Superior temporal gyrus (tissue), 1 donor: Measurements from ENCODE around the gene INPP5A.

Experiments
- DNase-seq: peaks from one replicate; pipeline ENCODE4 v3.0.0-alpha.2; 2016; ENCODE audit errors: extremely low spot score

The INPP5A gene

GRCh38 chr10:132517951-132518521, 19.6 kb upstream of the INPP5A start:
- no peak for DNase-seq

DNA sequence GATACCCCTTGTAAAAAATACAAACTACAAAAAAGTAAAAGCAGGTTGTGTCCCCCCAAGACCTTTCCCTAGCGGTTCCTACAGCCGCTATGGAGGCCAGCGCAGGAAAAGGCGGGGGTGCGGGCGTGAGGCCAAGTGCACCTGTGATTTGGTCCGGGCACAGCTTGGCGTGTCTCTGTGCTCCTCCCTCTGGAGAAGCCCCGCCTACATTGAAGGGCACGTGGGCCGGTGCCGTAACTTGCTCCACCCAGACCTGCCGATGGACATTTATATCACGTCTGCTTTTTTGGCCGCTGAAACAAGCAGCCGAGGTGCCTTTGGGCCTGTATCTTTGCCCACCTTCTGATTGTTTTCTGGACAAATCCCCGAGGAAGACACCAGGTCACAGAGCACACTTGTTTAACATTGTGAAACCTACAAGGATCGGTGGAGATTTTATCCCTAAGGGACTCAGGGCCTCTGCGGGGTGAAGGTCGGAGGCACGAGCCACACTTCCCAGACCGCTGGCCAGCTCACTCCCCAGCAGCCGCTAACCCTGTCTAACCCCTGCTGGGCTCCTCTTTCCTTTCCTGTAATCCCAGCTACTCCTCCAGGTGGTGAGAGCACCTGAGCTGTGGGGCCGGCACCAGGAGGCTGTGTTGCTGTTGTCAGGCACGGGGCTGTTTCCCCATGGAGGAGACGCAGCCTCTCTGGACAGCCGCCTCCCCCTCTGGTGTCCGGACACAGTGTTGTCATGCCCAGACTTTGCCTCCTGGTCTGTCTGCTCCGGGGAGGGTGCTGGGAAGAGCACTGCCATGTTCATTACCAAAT, 18.8 kb upstream of the INPP5A start:
- DNase-seq = no peak

DNA sequence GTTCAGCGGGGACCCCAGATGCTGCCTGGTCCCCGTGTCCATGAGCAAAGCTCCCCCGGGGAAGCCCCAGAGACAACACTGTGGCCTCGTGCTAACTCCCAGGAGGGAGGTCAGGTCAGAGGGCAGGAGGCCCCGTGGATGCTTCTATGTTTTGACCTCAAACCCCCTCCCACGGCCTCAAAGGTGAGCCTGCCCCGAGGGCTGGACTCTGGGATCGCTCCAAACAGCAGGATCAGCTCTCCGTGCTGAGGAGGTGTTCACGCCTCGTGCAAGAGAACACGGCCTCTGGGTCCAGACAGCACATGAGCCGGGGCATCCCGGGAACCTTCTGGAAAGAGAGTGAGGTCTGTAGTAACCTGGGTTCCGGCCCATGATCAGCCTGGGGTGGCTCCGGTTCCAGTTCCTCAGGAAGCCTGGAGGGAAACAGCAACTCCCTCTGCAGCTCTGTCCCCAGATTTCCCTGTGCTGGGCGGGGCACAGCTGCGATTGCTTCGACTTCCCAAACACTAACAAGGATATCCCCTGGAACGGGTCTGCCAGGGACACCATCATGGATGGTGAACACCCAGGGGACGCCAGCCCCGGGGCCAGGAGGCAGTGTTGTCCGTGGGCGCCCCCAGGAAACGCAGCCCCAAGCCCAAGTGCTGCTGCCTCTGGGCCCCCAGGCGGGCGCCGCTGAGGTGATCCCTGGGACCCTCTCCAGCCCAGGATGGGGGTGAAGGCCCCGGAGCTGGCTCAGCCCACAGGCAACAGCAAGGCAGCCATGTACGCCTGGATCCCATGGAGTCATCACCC, 18.0 kb upstream of the INPP5A start:
- no peak for DNase-seq

DNA sequence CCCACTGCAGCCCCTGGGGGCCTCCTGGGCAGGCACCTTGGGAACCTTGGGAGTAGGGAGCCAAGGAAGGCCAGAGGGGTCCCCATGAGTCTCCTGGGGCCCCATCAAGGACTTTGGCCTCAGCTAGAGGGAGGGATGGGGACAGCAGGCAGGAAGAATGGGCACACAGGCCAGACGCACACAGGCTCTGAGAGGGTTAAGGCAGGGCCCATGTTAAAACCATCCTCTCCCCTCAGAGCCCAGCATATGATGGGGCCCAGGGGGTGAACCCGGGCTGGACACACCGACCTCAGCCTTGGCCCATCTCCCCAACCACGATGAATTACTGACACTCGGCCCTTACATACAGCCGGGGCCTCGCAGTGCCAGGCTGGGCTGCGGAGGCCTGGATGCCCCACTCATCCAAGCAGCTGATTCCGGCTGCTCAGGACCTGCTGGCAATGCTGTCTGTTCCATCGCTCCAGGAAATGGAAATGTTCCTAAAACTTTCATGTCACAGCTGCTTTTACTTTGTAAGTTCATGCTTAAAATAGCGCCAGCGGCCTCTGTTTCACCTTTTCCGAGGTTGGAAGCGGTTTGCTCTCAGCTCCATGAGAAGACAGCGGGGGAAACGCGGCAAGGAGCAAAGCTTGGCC, 17.3 kb upstream of the INPP5A start:
- no peak for DNase-seq

- no peak for DNase-seq
These were observed 16.5 kb upstream of the INPP5A start for GRCh38 chr10:132521041-132521465.

DNA sequence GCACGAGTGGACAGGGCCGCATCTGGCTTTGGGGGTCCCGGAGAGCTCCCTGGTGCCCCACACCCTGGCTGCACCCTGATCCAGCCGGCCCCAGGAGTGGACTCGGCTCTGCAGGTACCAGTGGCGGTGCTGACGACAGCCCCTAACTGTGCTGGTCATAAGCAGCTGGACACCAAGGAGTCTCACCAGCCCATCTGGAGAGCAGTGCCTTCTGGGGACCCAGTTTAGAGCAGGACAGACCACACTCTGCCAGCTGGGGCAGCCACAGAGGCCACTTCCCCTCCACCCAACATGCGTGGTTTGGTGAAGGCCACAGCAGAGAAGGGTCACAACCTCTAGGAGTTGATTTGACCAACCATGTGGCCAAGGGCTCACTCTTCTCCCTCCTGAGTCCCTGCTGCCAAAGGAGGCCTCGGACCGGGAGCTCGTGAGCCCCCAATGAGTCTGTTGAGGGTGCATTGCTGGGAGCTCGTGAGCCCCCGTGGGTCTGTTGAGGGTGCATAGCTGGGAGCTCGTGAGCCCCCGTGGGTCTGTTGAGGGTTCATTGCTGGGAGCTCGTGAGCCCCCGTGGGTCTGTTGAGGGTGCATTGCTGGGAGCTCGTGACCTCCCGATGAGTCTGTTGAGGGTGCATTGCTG, 16.0 kb upstream of the INPP5A start:
- DNase-seq = no peak

DNA sequence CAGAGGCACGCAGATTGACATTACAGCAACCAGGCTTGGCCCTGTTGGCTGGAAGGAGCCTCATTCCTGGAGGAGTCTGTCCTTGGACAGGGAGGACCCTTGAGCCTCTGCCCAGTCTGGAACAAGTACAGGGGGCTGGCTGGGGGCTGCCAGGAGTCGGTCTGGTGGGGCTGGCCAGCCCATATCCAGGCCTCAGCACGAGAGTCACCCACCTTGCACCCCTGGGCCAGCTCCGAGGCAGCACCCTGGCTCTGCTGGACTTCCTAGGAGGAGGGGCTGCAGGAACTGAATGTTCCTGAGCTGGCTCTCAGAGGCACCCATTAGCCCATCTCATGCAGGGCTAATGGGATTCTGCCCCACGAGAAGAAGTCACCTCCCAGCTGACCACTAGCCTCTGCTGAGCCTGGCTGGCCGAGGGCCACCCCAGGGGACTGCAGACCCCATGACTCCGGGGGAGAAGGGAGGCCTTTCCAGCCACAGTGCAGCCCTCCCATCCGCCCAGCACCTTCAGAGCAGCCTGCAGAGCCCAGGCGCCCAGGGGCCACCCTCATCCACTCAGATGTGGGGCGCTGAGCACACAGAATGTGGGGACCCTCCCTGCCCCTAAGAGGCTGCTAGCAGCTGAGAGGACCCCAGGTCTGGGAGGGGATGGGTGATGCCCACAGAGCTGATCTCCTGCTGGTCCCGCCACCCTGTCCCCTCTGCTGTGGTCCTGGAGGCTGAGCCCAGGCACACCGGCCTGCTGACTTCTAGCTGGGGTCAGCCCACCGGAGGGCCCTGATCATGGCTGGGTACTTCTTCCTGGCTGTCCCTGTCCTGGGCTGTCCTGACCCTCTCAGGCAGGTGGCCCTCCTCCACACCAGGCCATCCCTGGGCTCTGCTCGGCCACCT, 14.8 kb upstream of the INPP5A start:
- no peak for DNase-seq

DNA sequence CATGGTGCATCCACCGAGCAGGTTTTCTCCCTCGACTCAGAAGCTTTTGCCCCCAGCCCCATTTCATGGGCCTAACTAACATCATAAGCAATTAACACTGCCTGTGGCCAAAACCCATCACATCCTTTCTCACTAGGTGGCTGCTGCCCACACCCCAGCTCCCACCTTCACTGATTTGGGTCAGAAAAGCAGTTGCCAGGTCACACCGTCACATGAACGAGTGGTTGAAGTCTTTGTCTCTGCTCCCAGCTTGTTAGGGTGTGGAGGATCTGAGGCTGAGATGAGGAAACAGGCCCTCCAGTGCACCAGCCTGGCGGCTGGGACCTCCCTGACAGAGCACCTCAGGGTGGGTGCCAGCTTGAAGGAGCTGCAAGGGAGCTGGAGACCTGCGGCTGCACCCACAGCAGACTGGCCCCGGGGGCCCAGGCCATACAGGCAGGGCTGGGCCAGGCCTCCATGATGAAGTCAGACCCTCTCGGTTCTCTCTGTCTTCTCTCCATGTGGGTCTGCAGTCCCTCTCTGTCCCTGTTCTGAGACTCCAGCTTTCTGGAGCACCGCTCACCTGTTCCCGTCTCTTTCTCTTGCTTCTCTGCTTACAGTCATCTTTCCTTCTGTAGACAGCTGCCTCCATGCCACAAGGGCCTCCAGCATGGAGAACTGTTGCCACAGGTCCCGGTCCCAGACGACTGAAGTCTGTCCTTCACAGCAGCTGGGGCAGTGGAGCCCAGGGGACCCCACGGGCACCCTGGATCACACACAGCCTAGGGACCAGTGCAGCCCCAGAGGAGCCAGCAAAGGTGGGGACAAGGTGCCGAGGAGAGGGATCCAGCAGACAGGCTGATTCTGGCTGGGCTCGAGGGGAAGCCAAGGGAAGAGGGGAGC, 13.8 kb upstream of the INPP5A start:
- no peak for DNase-seq

DNA sequence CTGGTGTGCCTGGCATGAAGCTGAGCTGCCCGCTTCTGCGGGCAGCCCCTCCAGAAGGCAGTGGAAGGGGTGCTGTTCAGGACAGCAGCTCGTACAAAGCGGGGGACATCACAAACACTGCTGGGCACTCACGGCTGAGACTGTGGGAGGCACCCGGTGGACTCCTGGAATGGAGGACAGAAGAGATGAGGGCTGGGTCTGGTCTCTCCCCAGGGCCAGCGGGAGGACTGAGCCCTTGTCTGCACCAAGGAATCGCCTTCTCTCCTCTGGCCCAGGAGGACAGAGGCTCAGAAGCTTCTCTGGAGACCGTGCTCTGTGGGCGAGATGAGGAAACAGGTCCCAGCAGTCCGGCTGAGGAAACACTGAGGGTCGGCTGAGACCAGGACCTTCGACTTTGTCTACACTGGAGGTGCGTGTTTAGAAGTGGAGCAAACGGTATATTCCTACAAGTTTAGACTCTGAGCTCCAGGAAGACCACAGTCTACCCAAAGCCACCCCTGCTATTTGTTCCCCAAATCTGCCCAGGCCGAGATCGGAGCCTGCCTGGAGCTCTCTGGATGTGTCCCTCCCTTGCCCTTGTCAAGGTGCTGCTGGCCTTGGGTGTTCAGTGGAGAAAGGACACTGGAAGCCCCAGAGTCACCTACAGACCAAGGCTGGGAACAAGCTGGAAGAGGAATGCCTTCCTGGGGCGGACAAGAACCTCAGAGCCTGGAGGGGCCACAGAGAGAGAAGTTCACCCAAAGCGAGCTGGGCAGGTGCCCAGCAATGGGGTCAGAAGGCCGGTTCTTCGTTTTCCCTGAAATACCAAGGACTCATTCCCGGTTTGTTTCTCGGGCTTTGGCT, 12.9 kb upstream of the INPP5A start:
- no peak for DNase-seq

GRCh38 chr10:132526676-132527075, 10.9 kb upstream of the INPP5A start:
- no peak for DNase-seq

- no peak for DNase-seq
These were observed 10.1 kb upstream of the INPP5A start for GRCh38 chr10:132527339-132528063.

GRCh38 chr10:132528064-132528691, 9.4 kb upstream of the INPP5A start:
- DNase-seq = no peak

GRCh38 chr10:132532179-132532578, 5.4 kb upstream of the INPP5A start:
- no peak for DNase-seq

GRCh38 chr10:132532749-132533560, 4.6 kb upstream of the INPP5A start:
- DNase-seq = no peak

GRCh38 chr10:132533571-132534260, 3.9 kb upstream of the INPP5A start:
- DNase-seq = no peak

- no peak for DNase-seq
These were observed 3.1 kb upstream of the INPP5A start for GRCh38 chr10:132534391-132535064.
